ENCODE results near the gene FEZ2.

DNA sequence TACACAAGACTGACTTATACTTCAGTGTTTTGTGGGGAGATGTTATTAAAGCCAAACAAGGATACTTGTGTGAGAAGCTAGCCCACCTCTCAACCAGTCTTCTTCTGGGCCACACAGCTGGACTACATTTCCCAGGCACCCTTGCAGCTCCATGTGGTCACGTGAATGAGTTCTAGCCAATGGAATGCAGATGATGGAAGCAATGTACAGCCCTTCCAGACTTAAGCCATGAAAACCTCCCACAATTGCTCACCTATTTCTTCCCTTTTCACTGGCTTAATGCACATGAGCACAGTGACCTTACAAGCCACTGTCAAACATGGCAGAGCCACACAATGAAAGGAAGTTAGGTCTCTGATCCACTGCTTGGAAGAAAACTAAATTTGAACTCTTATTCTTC is 20.4 kb upstream of the FEZ2 start:
- TF ChIP-seq SUZ12 (IDR thresholded peaks at IDR 0.05) (0 out of 2 replicates have a peak, but pooled peaks have one; percentile 43), SP1 (IDR thresholded peaks at IDR 0.05) (no peak), TARDBP (IDR thresholded peaks at IDR 0.05) (no peak), L3MBTL2 (conservative IDR thresholded peaks at IDR 0.05) (no peak), ELF4 (IDR thresholded peaks at IDR 0.05) (no peak), ZNF384 (IDR thresholded peaks at IDR 0.05) (no peak)

Data from HEK293T (cell line).